ENCODE results near the gene DEGS2.

DEGS2 gene

DNA sequence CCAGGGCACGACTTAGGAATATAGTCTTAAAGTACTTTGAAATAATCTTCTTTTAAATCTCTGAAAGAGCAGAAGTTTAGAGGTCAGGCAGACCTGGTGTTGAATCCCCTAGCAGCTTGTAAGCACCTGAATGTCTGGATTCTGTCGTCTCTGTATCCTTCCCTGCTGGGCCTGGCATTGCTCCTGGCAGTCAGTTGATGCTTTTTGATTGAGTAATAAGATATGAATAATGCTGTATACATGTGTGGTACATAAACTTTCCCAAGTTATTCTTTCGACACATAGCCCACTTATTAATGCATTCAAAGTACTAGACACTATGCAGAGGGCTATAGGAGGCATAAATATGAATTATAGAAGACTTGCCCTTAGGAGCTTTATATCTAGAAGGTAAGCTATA, 62.8 kb downstream of the DEGS2 start:
- H3K27me3 ChIP-seq (replicated peaks; ENCODE audit: insufficient read depth, low read length) = no peaks in the 10 kb centered on the region
- no peak overlapping the region for H3K4me2 ChIP-seq (ENCODE audit: low read depth, low read length)
- no peaks in the 10 kb centered on the region for H3K9me3 ChIP-seq (replicated peaks; ENCODE audit: insufficient read depth, low read length)
- no peaks in the 10 kb centered on the region for H3F3A ChIP-seq (ENCODE audit: insufficient read depth, low read length)
- no peak overlapping the region for H3K27ac ChIP-seq (ENCODE audit: low read length)
- DNase-seq = no peak
- H3K79me2 ChIP-seq (ENCODE audit: low read length) = no peaks in the 10 kb centered on the region
- H2AFZ ChIP-seq (ENCODE audit: low read length) = no peak overlapping the region
- no peak overlapping the region for H3K4me3 ChIP-seq (ENCODE audit: low read length)
- no peaks in the 10 kb centered on the region for H3K4me1 ChIP-seq (ENCODE audit: low read length)
- no peaks in the 10 kb centered on the region for H3K9me2 ChIP-seq (replicated peaks; ENCODE audit: insufficient read depth, low read length)
- no peaks in the 10 kb centered on the region for H4K20me1 ChIP-seq (ENCODE audit: insufficient read depth, low read length)
- no peak overlapping the region for H3K9ac ChIP-seq (ENCODE audit: low read length)
- no peaks in the 10 kb centered on the region for H3K36me3 ChIP-seq (replicated peaks; ENCODE audit: insufficient read depth, low read length)
- no peak for TF ChIP-seq EZH2 (optimal IDR thresholded peaks at IDR 0.05; ENCODE audit: low read depth, low read length)
- no peak for TF ChIP-seq EZH2phosphoT487 (IDR thresholded peaks at IDR 0.05; ENCODE audit: low read length)
- TF ChIP-seq, protein P1, sequence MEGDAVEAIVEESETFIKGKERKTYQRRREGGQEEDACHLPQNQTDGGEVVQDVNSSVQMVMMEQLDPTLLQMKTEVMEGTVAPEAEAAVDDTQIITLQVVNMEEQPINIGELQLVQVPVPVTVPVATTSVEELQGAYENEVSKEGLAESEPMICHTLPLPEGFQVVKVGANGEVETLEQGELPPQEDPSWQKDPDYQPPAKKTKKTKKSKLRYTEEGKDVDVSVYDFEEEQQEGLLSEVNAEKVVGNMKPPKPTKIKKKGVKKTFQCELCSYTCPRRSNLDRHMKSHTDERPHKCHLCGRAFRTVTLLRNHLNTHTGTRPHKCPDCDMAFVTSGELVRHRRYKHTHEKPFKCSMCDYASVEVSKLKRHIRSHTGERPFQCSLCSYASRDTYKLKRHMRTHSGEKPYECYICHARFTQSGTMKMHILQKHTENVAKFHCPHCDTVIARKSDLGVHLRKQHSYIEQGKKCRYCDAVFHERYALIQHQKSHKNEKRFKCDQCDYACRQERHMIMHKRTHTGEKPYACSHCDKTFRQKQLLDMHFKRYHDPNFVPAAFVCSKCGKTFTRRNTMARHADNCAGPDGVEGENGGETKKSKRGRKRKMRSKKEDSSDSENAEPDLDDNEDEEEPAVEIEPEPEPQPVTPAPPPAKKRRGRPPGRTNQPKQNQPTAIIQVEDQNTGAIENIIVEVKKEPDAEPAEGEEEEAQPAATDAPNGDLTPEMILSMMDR (IDR thresholded peaks at IDR 0.05; ENCODE audit: low read length) = no peak
